Measurements from ENCODE around the gene TTC7B.
"Not testable (repeated sequence)": the region's sequence is repeated elsewhere in the genome, so short reads cannot be mapped to it uniquely, and the experiment has no call there.

TTC7B gene

GRCh38 chr14:90535556-90536090 is 280.6 kb downstream of the TTC7B start:
- no peak for DNase-seq

GRCh38 chr14:90534838-90535555 is 281.2 kb downstream of the TTC7B start:
- no peak for DNase-seq

GRCh38 chr14:90534091-90534837 is 282.0 kb downstream of the TTC7B start:
- DNase-seq, result no peak

- DNase-seq, result no peak
Measured at GRCh38 chr14:90533591-90534021, 282.6 kb downstream of the TTC7B start.

- DNase-seq, result no peak
Measured at GRCh38 chr14:90532826-90533525, 283.3 kb downstream of the TTC7B start.

GRCh38 chr14:90531497-90531896 is 284.7 kb downstream of the TTC7B start:
- DNase-seq, result no peak

GRCh38 chr14:90530523-90530922 is 285.7 kb downstream of the TTC7B start:
- DNase-seq, result no peak

GRCh38 chr14:90527978-90528377 is 288.3 kb downstream of the TTC7B start:
- DNase-seq, result no peak

- DNase-seq, result not testable (repeated sequence)
Measured at GRCh38 chr14:90526536-90526935, 289.7 kb downstream of the TTC7B start.

GRCh38 chr14:90525353-90526028 is 290.7 kb downstream of the TTC7B start:
- DNase-seq, result not testable (repeated sequence)

GRCh38 chr14:90523961-90524875 is 292.0 kb downstream of the TTC7B start:
- DNase-seq, result no peak

GRCh38 chr14:90523544-90523943 is 292.7 kb downstream of the TTC7B start:
- no peak for DNase-seq

GRCh38 chr14:90522571-90523191 is 293.5 kb downstream of the TTC7B start:
- peak; percentile 78 for DNase-seq

GRCh38 chr14:90521930-90522483 is 294.2 kb downstream of the TTC7B start:
- no peak for DNase-seq

- DNase-seq, result peak; percentile 98
Measured at GRCh38 chr14:90521084-90521929, 294.9 kb downstream of the TTC7B start.

GRCh38 chr14:90520326-90520725 is 295.9 kb downstream of the TTC7B start:
- DNase-seq, result no peak

- DNase-seq, result no peak
Measured at GRCh38 chr14:90519262-90519920, 296.8 kb downstream of the TTC7B start.

GRCh38 chr14:90518941-90519256 is 297.3 kb downstream of the TTC7B start:
- DNase-seq, result no peak
